Measurements from ENCODE around the gene SSH2. TPM values are rescaled to one million over a fixed set of nuclear protein-coding genes. Genes with fewer than 3 reads are reported as not detected.

The SSH2 gene
- total and polyA plus RNA-seq, 9 of the 15 experiments (the other 6 are each of a cell fraction or from before 2014, with no cell fraction given) = 3.9 to 16.1 (median 10.2) TPM

GRCh38 chr17:29664743-29665480 is 265.1 kb downstream of the SSH2 start (continued):
- no peak for TF ChIP-seq CEBPG (CRISPR knock-in tag; IDR thresholded peaks at IDR 0.05)
- no peak for TF ChIP-seq CEBPG (tag; conservative IDR thresholded peaks at IDR 0.05 in 1 of 2, IDR thresholded peaks at IDR 0.05 in 1 of 2)
- peak; percentile 17; the same call in 1 of the 2 replicates for TF ChIP-seq BACH1 (tag; IDR thresholded peaks at IDR 0.05)
- 0 out of 2 replicates have a peak, but pooled peaks have one; percentile 20 for TF ChIP-seq HMBOX1 (IDR thresholded peaks at IDR 0.05)
- peak; percentile 36; the same call in 1 of the 2 replicates for TF ChIP-seq GABPA (tag; conservative IDR thresholded peaks at IDR 0.05; ENCODE audit: low read depth)
- peak; percentile 66 for TF ChIP-seq DPF2 (IDR thresholded peaks at IDR 0.05)
- TF ChIP-seq ARID1B (IDR thresholded peaks at IDR 0.05) = peak; percentile 55
- TF ChIP-seq EP400 (IDR thresholded peaks at IDR 0.05) = 0 out of 2 replicates have a peak, but pooled peaks have one; percentile 35
- TF ChIP-seq MEF2A (IDR thresholded peaks at IDR 0.05; ENCODE audit: control insufficient read depth, low read depth, low read length) = peak; percentile 22; the same call in 1 of the 2 replicates
- no peak for TF ChIP-seq BRD9 (IDR thresholded peaks at IDR 0.05; ENCODE audit: low read depth, partially characterized antibody)
- 0 out of 4 replicates have a peak, but pooled peaks of 1 of the 2 experiments have one; percentile 37 for TF ChIP-seq ZNF639 (CRISPR knock-in tag; conservative IDR thresholded peaks at IDR 0.05 in 1 of 2, IDR thresholded peaks at IDR 0.05 in 1 of 2)
- TF ChIP-seq JUND (IDR thresholded peaks at IDR 0.05; ENCODE audit: borderline replicate concordance, low read depth, low read length) = peak; percentile 71; the same call in 1 of the 2 replicates
- TF ChIP-seq JUND (tag; IDR thresholded peaks at IDR 0.05; ENCODE audit: borderline replicate concordance, low read depth, low read length) = no peak; the same call in 1 of the 3 replicates
- peak; percentile 66 for TF ChIP-seq ATF3 (IDR thresholded peaks at IDR 0.05)
- TF ChIP-seq ATF3 (CRISPR knock-in tag; conservative IDR thresholded peaks at IDR 0.05) = no peak
- no peak for TF ChIP-seq PBX2 (CRISPR knock-in tag; IDR thresholded peaks at IDR 0.05; ENCODE audit: low read depth)
- TF ChIP-seq PBX2 (tag; conservative IDR thresholded peaks at IDR 0.05; ENCODE audit: low read depth) = peak; percentile 85
